Posterior vena cava (tissue), 2 donors: ENCODE data around the gene ZFP57. TPM values are rescaled to one million over a fixed set of nuclear protein-coding genes. Genes with fewer than 3 reads are reported as not detected.
"Not testable (repeated sequence)": the region's sequence is repeated elsewhere in the genome, so short reads cannot be mapped to it uniquely, and the experiment has no call there.

ENCODE experiments used
- DNase-seq: peaks from one replicate; pipeline ENCODE4 v3.0.0-alpha.2; 2020; ENCODE audit warnings: low spot score
- intact Hi-C, 2 donors: fragments of 100-400 bp; cut with DNase I; formaldehyde crosslinking; loops; one replicate each; pipeline versions ENCODE4 v1.14.1 to v1.14.2; 2022 to 2023
- total RNA-seq, 2 donors: library from RNA; stranded (reverse); fragmentation: NEBNext Ultra II Directional; extraction: Animal tissue kit (Norgen Biotek cat#: 25700); gene quantifications; one replicate each; pipeline ENCODE4 v1.2.1, GENCODE V29; 2021
- donor health status: DM: yes; HTN: yes; CAD: no.
- donor health status: DM: yes; HTN: yes; CAD: no.

ZFP57 gene
- total RNA-seq, 2 donors from 2014 or later, result 0.24 to 6.5 TPM

- intact Hi-C loops, result no loop called here
- no peak for DNase-seq
These were observed 21.7 kb upstream of the ZFP57 start for GRCh38 chr6:29702519-29703103.

DNA sequence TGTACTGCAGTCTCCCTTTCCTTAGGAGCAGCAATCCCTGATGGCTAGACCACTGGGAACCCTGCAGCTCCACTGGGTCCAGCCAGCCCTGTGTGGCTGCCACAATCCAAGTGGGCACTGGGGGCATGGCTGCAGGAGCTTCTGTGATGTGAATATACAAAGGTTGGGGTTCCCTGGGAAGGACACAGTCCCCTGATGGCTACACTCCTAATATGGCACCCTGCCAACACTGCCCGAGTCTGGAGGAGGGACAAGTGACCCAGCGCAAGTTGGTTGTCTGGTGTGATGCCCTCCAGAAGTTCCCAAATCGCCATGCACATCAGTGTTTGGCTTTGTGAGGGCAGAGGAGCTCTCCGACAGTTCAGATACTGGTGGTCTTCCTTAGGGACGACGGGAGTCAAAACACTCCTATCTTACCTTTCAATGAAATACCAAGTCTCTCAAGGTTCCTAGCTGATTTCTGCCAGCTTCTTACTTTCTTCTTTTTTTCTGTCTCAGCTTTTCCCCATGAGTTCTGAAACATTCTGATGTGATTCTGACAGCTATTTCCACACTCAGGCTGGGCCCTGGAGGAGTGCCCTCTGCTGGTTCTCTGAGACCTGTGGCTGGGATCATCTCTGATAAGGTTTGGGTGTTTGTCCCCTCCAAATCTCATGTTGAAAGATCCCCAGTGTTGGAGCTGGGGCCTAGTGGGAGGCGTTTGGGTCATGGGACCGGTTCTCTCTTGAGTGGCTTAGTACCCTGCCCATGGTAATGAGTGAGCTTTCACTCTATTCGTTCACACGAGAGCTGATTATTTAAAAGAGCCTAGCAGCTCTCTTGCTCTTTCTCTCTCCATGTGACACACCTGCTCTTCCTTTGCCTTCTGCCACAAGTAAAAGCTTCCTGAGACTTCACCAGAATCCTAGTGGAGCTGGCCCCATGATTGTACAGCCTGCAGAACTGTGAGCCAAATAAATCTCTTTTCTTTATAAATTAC lies 15.5 kb upstream of the ZFP57 start:
- DNase-seq, result no peak
- intact Hi-C loops, result no loop called here

GRCh38 chr6:29694637-29695036 lies 13.7 kb upstream of the ZFP57 start:
- no peak for DNase-seq
- intact Hi-C loops, result no loop called here

- no peak for DNase-seq
- intact Hi-C loops, result loop anchor here in 1 of 2 donors (5.0 kb wide), 1 partner anchor 34 kb away; no protein-coding TSS in a partner anchor
These were observed 4.9 kb upstream of the ZFP57 start for GRCh38 chr6:29685718-29686326.

DNA sequence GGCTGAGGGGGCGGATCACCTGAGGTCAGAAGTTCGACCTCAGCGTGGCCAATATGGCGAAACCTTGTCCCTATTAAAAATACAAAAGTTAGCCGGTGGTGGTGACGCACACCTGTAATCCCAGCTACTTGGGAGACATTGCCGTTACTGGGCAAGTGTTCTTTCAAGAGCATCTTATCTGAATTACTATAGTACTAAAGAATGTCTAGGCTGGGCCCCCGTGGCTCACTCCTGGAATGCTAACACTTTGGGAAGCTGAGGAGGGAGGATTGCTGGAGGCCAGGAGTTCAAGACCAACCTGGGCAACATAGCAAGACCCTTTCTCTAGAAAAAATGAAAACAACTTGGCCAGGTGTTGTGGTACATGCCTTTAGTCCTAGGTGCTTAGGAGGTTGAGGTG lies 859 bp upstream of the ZFP57 start:
- DNase-seq, result no peak
- intact Hi-C loops, result no loop called here

- intact Hi-C loops, result no loop called here
- no peak for DNase-seq
These were observed 536 bp downstream of the ZFP57 start for GRCh38 chr6:29680416-29680815.

GRCh38 chr6:29679962-29680361 lies 990 bp downstream of the ZFP57 start:
- no peak for DNase-seq
- intact Hi-C loops, result no loop called here

- no peak for DNase-seq
- intact Hi-C loops, result no loop called here
These were observed 2.8 kb downstream of the ZFP57 start for GRCh38 chr6:29678114-29678513.

DNA sequence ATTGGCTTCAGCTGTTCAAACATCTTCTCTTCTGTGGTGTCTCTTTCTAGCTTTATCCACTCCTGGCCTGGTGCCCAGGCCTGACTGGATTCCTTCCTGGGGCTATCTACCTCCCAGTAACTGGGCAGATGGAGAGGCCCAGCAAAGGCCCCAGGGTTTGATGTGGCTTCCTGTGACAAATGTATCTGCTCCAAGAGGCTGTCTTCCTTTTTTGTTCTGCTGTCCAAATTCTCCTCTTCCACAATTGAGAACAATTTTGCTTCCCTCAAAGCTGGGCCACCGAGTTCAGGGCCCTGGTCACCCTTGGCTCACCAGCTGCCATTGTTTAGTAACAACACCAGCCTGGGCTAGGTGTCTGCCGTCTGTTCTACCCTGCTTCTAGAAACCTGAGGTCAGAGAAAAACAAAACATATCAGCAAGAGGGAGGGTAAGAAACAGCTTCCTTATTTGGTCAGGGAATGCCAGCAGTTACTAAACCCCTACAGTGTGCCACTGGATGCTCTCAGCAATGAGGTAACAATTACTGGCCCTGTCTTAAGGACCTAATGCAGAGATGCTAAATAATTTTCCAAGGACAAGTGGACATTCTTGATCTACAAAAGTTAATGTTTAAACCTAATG lies 3.9 kb downstream of the ZFP57 start:
- no peak for DNase-seq
- intact Hi-C loops, result no loop called here

DNA sequence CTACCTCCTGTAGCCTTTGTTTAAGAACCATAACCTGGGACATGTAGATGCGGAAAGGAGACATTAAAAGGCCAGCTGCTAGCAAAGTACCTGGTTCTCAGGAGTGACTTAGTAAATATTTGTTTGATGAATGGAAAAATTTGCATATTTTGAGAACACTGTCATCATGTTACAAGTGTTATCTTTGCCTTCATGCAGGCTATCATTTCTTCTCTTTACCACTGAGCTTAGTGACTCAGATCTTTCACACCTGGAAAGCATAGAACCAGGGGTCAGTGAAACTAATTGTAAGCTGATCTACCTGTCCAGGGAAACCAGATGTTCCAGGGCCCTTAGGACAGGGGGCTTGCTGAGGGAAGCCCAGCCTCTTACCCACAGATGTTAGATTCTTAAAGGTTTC lies 5.4 kb downstream of the ZFP57 start:
- no peak for DNase-seq
- intact Hi-C loops, result no loop called here

DNA sequence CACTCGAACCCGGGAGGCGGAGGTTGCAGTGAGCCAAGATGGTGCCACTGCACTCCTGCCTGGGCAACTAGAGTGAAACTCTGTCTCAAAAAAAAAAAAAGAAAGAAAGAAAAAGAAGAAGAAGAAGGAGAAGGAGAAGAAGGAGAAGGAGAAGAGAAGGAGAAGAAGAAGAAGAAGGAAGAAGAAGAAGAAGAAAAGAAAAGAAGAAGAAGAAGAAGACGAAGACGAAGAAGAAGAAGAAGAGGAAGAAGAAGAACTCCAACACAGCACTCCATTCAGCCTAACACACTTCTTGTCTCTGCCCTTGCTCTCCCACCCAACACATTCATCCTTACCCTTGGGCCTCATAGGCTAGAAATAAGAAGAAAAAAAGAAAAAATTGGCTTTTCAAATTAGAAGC lies 6.9 kb downstream of the ZFP57 start:
- no peak for DNase-seq
- intact Hi-C loops, result no loop called here

DNA sequence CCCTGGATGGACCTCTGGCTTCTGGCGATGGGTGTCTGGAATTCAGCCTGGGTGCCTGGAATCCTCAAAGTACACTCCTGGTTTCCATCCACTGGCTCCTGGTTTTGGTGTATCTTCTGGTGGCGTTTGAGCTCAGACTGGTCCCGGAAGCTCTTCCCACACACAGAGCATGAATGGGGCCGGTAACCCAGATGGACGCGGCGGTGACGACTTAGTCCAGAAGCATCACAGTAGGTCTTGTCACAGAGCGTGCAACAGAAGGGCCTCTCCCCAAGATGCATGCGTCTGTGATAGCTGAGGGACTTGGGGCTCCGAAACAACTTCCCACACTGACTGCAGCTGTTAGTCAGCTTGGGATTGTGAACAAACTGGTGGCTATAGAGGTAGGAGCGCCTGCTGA lies 7.8 kb downstream of the ZFP57 start:
- intact Hi-C loops, result no loop called here

GRCh38 chr6:29672116-29672515 lies 8.8 kb downstream of the ZFP57 start:
- DNase-seq, intact Hi-C loops: not testable (repeated sequence)

More for the DNA sequence above, 7.8 kb downstream of the ZFP57 start:
- DNase-seq, result no peak

DNA sequence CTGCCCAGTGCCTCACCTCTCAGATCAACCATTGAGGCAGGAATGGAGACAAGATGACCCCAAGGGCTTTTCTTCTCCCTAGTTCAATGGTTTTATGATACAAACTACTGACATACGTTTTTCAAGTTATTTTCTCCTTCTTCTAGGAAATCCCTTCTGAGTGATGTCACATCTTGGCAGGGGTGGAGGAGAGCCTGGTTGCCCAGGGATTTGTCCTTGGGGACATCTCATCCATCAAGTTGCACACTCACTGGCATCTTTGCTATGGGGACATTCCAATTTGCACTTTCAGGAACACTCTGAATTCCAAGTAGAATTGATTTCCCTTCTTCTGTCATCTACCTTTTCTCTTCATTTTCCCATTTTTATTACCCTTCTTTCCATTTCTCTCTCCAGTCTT lies 9.9 kb downstream of the ZFP57 start:
- intact Hi-C loops, result no loop called here
- DNase-seq, result no peak

GRCh38 chr6:29667158-29667557 lies 13.8 kb downstream of the ZFP57 start:
- intact Hi-C loops, result no loop called here

GRCh38 chr6:29666826-29667130 lies 14.2 kb downstream of the ZFP57 start:
- intact Hi-C loops, result no loop called here

More at GRCh38 chr6:29667158-29667557, 13.8 kb downstream of the ZFP57 start:
- DNase-seq, result no peak

GRCh38 chr6:29665942-29666825 lies 14.8 kb downstream of the ZFP57 start:
- intact Hi-C loops, result no loop called here
- DNase-seq, result no peak

More at GRCh38 chr6:29666826-29667130, 14.2 kb downstream of the ZFP57 start:
- no peak for DNase-seq

DNA sequence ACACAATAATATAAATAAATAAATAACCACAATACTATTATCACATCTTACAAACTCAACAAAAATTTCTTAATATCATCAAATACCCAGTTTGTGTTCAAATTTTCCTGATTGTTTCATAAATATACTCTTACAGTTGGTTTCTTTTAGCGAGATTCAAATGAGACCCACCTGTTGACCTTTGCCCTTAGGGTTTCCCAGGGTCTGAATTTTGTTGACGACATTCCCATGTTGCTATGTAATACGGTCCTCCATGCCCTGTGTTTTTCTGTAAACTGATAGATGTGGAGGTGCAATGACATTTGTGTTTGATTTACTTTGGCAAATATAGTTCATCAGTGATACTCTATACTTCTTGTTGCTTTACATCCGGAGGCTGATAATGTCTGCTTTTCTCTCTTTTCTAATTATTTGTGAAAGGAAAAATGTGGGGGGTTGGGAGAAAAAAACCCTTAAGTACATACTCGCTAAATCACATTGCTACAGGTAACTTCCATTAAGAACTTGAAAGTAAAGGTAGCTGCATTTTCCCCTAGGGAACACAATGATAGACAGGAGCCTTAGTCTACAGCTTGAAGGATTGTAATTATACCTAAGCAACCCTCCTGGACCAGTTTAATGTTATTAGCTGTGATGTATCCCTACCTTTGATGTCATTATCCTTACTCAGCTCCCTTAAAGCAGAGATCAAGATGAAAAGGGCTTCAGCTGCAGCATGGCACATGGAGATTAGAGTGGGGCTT lies 17.5 kb downstream of the ZFP57 start:
- intact Hi-C loops, result no loop called here
- no peak for DNase-seq
